Gastroesophageal sphincter (tissue), 2 donors: Measurements from ENCODE around the gene DNAAF8.

ENCODE experiments used
- POLR2A ChIP-seq, 2 donors: fragments of 450-650 bp; IDR thresholded peaks; one replicate each; pipeline ENCODE4 v1.6.1; 2017; ENCODE audit warnings: antibody characterized with exemption in 2 of 2, mild to moderate bottlenecking in 2 of 2, moderate library complexity in 1 of 2
- POLR2AphosphoS5 ChIP-seq: sonication (generic); formaldehyde crosslinking; IDR thresholded peaks from one replicate; pipeline ENCODE4 v1.6.1; 2017; ENCODE audit warnings: antibody characterized with exemption

DNA sequence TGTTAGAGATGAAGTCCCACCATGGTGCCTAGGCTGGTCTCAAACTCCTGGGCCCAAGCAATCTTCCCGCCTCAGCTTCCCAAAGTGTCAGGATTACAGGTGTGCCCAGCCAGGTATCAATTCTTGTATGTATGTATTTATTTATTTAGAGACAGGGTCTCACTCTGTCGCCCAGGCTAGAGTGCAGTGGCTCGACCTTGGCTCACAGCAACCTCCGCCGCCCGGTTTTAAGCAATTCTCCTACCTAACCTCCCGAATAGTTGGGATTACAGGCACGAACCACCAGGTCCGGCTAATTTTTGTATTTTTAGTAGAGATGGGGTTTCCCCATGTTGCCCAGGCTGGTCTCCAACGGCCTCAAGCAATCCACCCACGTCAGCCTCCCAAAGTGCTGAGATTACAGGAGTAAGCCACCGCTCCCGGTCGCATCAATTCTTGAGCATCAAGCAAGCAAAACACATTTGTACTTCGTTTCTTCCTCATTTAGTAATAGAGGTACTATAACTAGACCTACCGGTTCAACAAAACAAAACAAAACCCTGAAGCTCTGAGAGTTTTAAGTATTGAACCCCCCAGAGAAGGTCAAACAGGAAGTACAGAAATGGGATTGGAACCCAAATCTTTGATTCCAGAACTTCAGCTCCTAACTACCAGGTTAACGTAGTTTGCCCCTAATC, 33.7 kb downstream of the DNAAF8 start:
- TF ChIP-seq POLR2A (IDR thresholded peaks at IDR 0.05), result no peak
- TF ChIP-seq POLR2AphosphoS5, result no peak
